ENCODE data around the gene RETN. TPM values are rescaled to one million over a fixed set of nuclear protein-coding genes. Genes with fewer than 3 reads are reported as not detected.

The RETN gene
- total RNA-seq, 1 experiment from 2014 or later: not detected

DNA sequence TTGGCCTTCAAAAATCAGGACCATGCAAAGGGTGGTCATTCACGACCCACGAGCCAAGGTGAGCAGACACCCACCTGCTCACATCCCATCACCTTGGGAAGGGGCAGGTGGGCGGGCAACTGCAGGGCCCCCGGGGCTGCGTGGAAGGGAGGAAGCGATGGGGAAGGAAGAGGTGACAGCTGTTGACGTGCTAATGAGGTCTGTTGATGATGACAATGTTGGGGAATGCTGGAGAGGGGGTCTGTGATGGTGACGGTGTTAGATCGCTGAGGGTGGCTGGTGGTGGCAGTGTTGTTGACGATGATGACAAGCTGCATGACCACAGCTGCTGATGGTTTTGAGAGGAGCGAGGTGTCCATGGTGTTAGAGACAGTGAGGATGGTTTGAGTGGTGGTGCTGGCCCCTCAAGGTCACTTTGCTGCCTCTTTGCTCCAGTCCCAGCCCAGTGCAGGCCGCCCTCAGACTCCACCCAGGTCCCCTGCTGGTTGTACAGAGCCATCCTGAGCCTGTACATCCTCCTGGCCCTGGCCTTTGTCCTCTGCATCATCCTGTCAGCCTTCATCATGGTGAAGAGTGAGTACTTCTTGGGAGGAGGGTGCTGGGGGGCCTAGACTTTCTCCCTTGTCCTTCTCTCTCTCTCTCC lies 8.9 kb downstream of the RETN start:
- Mint-ChIP-seq H3K9me3 (ENCODE audit: unreplicated experiment) (peaks cover 10% of the 10 kb centered on the region), H3K4me1 (ENCODE audit: low read depth, unreplicated experiment) (no peaks in the 10 kb centered on the region), H3K27me3 (ENCODE audit: insufficient read depth, unreplicated experiment) (peaks cover 3% of the 10 kb centered on the region), H3K4me3 (ENCODE audit: unreplicated experiment) (no peak overlapping the region), H3K27ac (ENCODE audit: unreplicated experiment) (no peak overlapping the region), H3K36me3 (ENCODE audit: insufficient read depth, unreplicated experiment) (peaks cover 16% of the 10 kb centered on the region)
- Histone ChIP-seq H3K4me3 (ENCODE audit: low read depth, low read length) (no peak overlapping the region), H3K9me3 (no peaks in the 10 kb centered on the region), H3K36me3 (ENCODE audit: control insufficient read depth, insufficient read depth, low read length) (no peaks in the 10 kb centered on the region), H3K27me3 (replicated peaks; ENCODE audit: control insufficient read depth, insufficient read depth, low read length) (no peaks in the 10 kb centered on the region), H3K4me1 (peaks cover 10% of the 10 kb centered on the region; the same call in 1 of the 2 replicates)
- intact Hi-C loops (cut with micrococcal nuclease; ENCODE audit: unreplicated experiment): no loop called here
- ChIA-PET CTCF (interaction anchor here (0.7 to 1.5 kb wide), 2 partner anchors 109 to 110 kb away, joined by 3 read pairs; no protein-coding TSS in a partner anchor), POLR2A (interaction anchor here (0.6 kb wide), 1 partner anchor 921 kb away, joined by 4 read pairs; no protein-coding TSS in a partner anchor)
- TF ChIP-seq, protein P1, sequence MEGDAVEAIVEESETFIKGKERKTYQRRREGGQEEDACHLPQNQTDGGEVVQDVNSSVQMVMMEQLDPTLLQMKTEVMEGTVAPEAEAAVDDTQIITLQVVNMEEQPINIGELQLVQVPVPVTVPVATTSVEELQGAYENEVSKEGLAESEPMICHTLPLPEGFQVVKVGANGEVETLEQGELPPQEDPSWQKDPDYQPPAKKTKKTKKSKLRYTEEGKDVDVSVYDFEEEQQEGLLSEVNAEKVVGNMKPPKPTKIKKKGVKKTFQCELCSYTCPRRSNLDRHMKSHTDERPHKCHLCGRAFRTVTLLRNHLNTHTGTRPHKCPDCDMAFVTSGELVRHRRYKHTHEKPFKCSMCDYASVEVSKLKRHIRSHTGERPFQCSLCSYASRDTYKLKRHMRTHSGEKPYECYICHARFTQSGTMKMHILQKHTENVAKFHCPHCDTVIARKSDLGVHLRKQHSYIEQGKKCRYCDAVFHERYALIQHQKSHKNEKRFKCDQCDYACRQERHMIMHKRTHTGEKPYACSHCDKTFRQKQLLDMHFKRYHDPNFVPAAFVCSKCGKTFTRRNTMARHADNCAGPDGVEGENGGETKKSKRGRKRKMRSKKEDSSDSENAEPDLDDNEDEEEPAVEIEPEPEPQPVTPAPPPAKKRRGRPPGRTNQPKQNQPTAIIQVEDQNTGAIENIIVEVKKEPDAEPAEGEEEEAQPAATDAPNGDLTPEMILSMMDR (IDR thresholded peaks at IDR 0.05; ENCODE audit: insufficient read depth in 1 of 2, low read depth in 1 of 2, low read length in 1 of 2, severe bottlenecking in 1 of 2, unreplicated experiment in 1 of 2): no peak
- no TSS peak for BruUV-seq (replicated peaks)
- DNase-seq: no peak

DNA sequence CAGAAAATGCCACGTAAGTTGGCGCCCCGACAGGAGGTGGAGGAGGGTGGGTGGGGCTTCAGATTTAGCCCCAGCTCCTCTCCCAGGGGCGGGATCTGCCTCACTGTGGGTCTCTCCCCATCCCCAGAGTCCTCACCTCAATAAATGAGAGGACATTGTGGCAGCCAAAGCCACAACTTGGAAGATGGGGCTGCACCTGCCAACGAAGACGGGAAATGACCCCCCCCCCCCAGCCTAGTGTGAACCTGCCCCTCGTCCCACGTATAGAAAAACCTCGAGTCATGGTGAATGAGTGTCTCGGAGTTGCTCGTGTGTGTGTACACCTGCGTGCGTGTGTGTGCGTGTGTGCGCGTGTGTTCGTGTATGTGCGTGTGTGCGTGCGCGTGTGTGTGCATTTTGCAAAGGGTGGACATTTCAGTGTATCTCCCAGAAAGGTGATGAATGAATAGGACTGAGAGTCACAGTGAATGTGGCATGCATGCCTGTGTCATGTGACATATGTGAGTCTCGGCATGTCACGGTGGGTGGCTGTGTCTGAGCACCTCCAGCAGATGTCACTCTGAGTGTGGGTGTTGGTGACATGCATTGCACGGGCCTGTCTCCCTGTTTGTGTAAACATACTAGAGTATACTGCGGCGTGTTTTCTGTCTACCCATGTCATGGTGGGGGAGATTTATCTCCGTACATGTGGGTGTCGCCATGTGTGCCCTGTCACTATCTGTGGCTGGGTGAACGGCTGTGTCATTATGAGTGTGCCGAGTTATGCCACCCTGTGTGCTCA lies 10.3 kb downstream of the RETN start:
- H3K9me3 ChIP-seq: no peaks in the 10 kb centered on the region
- intact Hi-C loops (cut with micrococcal nuclease; ENCODE audit: unreplicated experiment): no loop called here
- ChIA-PET POLR2A (no interaction called here), CTCF (interaction anchor here (0.7 kb wide), 1 partner anchor 190 kb away, joined by 4 read pairs; no protein-coding TSS in a partner anchor)
- H3K36me3 ChIP-seq (ENCODE audit: control insufficient read depth, insufficient read depth, low read length): no peaks in the 10 kb centered on the region
- no peak overlapping the region for H3K4me3 ChIP-seq (ENCODE audit: low read depth, low read length)
- Mint-ChIP-seq H3K27me3 (ENCODE audit: insufficient read depth, unreplicated experiment) (peaks cover 3% of the 10 kb centered on the region), H3K36me3 (ENCODE audit: insufficient read depth, unreplicated experiment) (peaks cover 6% of the 10 kb centered on the region), H3K9me3 (ENCODE audit: unreplicated experiment) (peaks cover 9% of the 10 kb centered on the region), H3K27ac (ENCODE audit: unreplicated experiment) (no peak overlapping the region), H3K4me3 (ENCODE audit: unreplicated experiment) (peak overlapping the region; percentile 82), H3K4me1 (ENCODE audit: low read depth, unreplicated experiment) (no peaks in the 10 kb centered on the region)
- TF ChIP-seq, protein P1 (IDR thresholded peaks at IDR 0.05; ENCODE audit: insufficient read depth in 1 of 2, low read depth in 1 of 2, low read length in 1 of 2, severe bottlenecking in 1 of 2, unreplicated experiment in 1 of 2): peak; percentile 12 to 34
- H3K27me3 ChIP-seq (replicated peaks; ENCODE audit: control insufficient read depth, insufficient read depth, low read length): no peaks in the 10 kb centered on the region
- BruUV-seq (replicated peaks): no TSS peak
- peak; percentile 54 to 64 for DNase-seq
- peaks cover 10% of the 10 kb centered on the region; the same call in 1 of the 2 replicates for H3K4me1 ChIP-seq

DNA sequence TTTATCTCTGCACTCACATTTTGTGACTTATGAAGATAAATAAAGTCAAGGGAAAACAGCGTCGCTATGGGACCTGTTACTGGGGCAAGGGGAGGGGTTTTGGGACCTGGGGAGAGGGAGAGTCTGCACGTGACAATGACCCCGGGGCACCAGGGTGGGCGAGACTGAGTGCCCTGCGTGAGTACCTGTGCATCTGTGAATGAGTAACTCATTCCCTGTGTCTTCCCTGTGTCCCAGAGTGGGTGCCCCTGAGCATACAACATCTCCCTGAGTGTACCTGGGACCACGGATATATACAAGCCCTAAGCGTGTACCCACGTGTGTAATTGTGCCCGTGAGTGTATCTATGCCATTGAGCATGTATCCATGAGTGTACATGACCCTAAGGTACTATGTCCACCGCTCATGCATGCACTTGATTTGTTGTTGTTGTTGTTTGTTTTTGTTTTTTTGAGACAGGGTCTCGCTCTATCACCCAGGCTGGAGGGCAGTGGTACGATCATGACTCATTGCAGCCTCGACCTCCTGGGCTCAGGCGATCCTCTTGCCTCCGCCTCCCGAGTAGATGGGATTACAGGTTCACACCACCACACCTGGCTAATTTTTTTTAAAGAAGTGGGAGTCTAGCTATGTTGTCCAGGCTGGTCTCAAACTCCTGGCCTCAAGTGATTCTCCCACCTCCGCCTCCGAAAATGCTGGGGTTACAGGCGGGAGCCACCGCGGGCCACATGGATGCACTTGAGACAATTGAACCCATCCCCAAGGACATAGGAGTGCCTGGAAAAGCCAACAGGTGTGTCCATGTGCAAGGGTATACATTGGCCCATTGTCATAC lies 11.1 kb downstream of the RETN start:
- peaks cover 10% of the 10 kb centered on the region; the same call in 1 of the 2 replicates for H3K4me1 ChIP-seq
- peak overlapping the region; percentile 82 for H3K4me3 Mint-ChIP-seq (ENCODE audit: unreplicated experiment)
- H3K36me3 Mint-ChIP-seq (ENCODE audit: insufficient read depth, unreplicated experiment): peaks cover 5% of the 10 kb centered on the region
- CTCF ChIA-PET: interaction anchor here (0.6 to 1.7 kb wide), 13 partner anchors 17 to 173 kb away, joined by 3 to 34 read pairs (median 5); partner anchors contain the start of genes CAMSAP3, PET100 and XAB2
- H3K27ac Mint-ChIP-seq (ENCODE audit: unreplicated experiment): no peak overlapping the region
- H3K27me3 Mint-ChIP-seq (ENCODE audit: insufficient read depth, unreplicated experiment): no peaks in the 10 kb centered on the region
- DNase-seq: no peak
- BruUV-seq (replicated peaks): no TSS peak
- TF ChIP-seq, protein P1 (IDR thresholded peaks at IDR 0.05; ENCODE audit: insufficient read depth in 1 of 2, low read depth in 1 of 2, low read length in 1 of 2, severe bottlenecking in 1 of 2, unreplicated experiment in 1 of 2): no peak
- peaks cover under 1% of the 10 kb centered on the region for H3K4me1 Mint-ChIP-seq (ENCODE audit: low read depth, unreplicated experiment)
- H3K36me3 ChIP-seq (ENCODE audit: control insufficient read depth, insufficient read depth, low read length): no peaks in the 10 kb centered on the region
- H3K4me3 ChIP-seq (ENCODE audit: low read depth, low read length): peak overlapping the region; percentile 97
- peaks cover under 1% of the 10 kb centered on the region for H3K9me3 Mint-ChIP-seq (ENCODE audit: unreplicated experiment)
- intact Hi-C loops (cut with micrococcal nuclease; ENCODE audit: unreplicated experiment): loop anchor here (1.0 kb wide), 3 partner anchors 28 to 119 kb away; no protein-coding TSS in a partner anchor
- no peaks in the 10 kb centered on the region for H3K9me3 ChIP-seq
- POLR2A ChIA-PET: no interaction called here
- no peaks in the 10 kb centered on the region for H3K27me3 ChIP-seq (replicated peaks; ENCODE audit: control insufficient read depth, insufficient read depth, low read length)
